HCEC 1CT (cell line): Measurements from ENCODE around the gene OMP.
A peak's percentile ranks its signal among the peaks of the same experiment; 100 is the strongest.
"Not testable (repeated sequence)": the region's sequence is repeated elsewhere in the genome, so short reads cannot be mapped to it uniquely, and the experiment has no call there.

Source experiments
- DNase-seq: peaks from one replicate; pipeline ENCODE4 v3.0.0-alpha.2; 2017

The OMP gene

GRCh38 chr11:77102246-77103210, at the start of gene OMP:
Gene OMP, plus strand, starts transcription at chr11:77102840. Its CDS starts 0 bp downstream, at chr11:77102840.
- no peak for DNase-seq

GRCh38 chr11:77053217-77054015, 49.2 kb upstream of the OMP start:
- no peak for DNase-seq

- no peak for DNase-seq
Observed at GRCh38 chr11:77054084-77054483, 48.6 kb upstream of the OMP start.

- DNase-seq, result no peak
Observed at GRCh38 chr11:77055101-77055561, 47.5 kb upstream of the OMP start.

GRCh38 chr11:77055913-77056312, 46.7 kb upstream of the OMP start:
- DNase-seq, result no peak

- no peak for DNase-seq
Observed at GRCh38 chr11:77056814-77057402, 45.7 kb upstream of the OMP start.

- DNase-seq, result no peak
Observed at GRCh38 chr11:77057938-77058474, 44.6 kb upstream of the OMP start.

GRCh38 chr11:77058900-77059299, 43.7 kb upstream of the OMP start:
- DNase-seq, result no peak

GRCh38 chr11:77059806-77060205, 42.8 kb upstream of the OMP start:
- no peak for DNase-seq

- DNase-seq, result no peak
Observed at GRCh38 chr11:77060234-77060633, 42.4 kb upstream of the OMP start.

- not testable (repeated sequence) for DNase-seq
Observed at GRCh38 chr11:77061258-77061657, 41.4 kb upstream of the OMP start.

GRCh38 chr11:77062924-77063323, 39.7 kb upstream of the OMP start:
- DNase-seq, result peak; percentile 9

GRCh38 chr11:77063407-77063806, 39.2 kb upstream of the OMP start:
- DNase-seq, result no peak

- DNase-seq, result no peak
Observed at GRCh38 chr11:77063861-77064260, 38.8 kb upstream of the OMP start.

- DNase-seq, result no peak
Observed at GRCh38 chr11:77064648-77065217, 37.9 kb upstream of the OMP start.

GRCh38 chr11:77065878-77066228, 36.8 kb upstream of the OMP start:
- peak; percentile 71 for DNase-seq

GRCh38 chr11:77066229-77067042, 36.2 kb upstream of the OMP start, which contains the start of gene CAPN5:
Gene CAPN5, plus strand, starts transcription at chr11:77066971. Its CDS starts 17,916 bp downstream, at chr11:77084887.
- DNase-seq, result peak; percentile 91

- DNase-seq, result no peak
Observed at GRCh38 chr11:77067861-77068443, 34.7 kb upstream of the OMP start.

GRCh38 chr11:77068457-77069335, 33.9 kb upstream of the OMP start:
- no peak for DNase-seq

- DNase-seq, result no peak
Observed at GRCh38 chr11:77069336-77069968, 33.2 kb upstream of the OMP start.
